ES-I3 (cell line): ENCODE data around the gene CARMIL3.

Experiments used
- H3K36me3 ChIP-seq: 2 replicates; pipeline ENCODE4 v1.6.1; 2013; ENCODE audit warnings: mild to moderate bottlenecking, low read length, control low read depth, moderate library complexity; ENCODE audit not compliant: insufficient read depth
- H3K4me1 ChIP-seq: 2 replicates; pipeline ENCODE4 v1.6.1; 2013; ENCODE audit warnings: mild to moderate bottlenecking, control low read depth, low read length; ENCODE audit not compliant: insufficient read depth
- H3K9ac ChIP-seq: 2 replicates; pipeline ENCODE4 v1.6.1; 2013; ENCODE audit warnings: low read depth, mild to moderate bottlenecking, low read length, moderate library complexity
- H3K9me3 ChIP-seq: 2 replicates; pipeline ENCODE4 v1.6.1; 2013; ENCODE audit warnings: mild to moderate bottlenecking, low read length, moderate library complexity; ENCODE audit not compliant: control insufficient read depth, insufficient read depth

CARMIL3 gene

GRCh38 chr14:24113801-24114531, 62.2 kb downstream of the CARMIL3 start:
- Histone ChIP-seq H3K9ac (peak overlapping the region; percentile 81), H3K36me3 (peaks cover 9% of the 10 kb centered on the region), H3K4me1 (0 out of 2 replicates have a peak, but pooled peaks cover 1% of the 10 kb centered on the region), H3K9me3 (no peaks in the 10 kb centered on the region)

- H3K36me3 ChIP-seq, result peaks cover 14% of the 10 kb centered on the region
- H3K9ac ChIP-seq, result peak within 1 kb of the TSS; percentile 81
- H3K9me3 ChIP-seq, result no peaks in the 10 kb centered on the region
- H3K4me1 ChIP-seq, result no peaks in the 10 kb centered on the region
Observed at GRCh38 chr14:24114532-24115421, 63.0 kb downstream of the CARMIL3 start, which contains the start of the genes DCAF11 and NRL. Gene DCAF11 (plus strand): TSS chr14:24114777. CDS start chr14:24115595, 818 bp downstream. Gene NRL (minus strand): TSS chr14:24114949. CDS start chr14:24082848, 32,101 bp downstream.

GRCh38 chr14:24115422-24116127, 63.8 kb downstream of the CARMIL3 start:
- Histone ChIP-seq H3K4me1 (no peaks in the 10 kb centered on the region), H3K36me3 (peaks cover 14% of the 10 kb centered on the region), H3K9ac (peak overlapping the region; percentile 81), H3K9me3 (no peaks in the 10 kb centered on the region)

GRCh38 chr14:24116128-24116814, 64.5 kb downstream of the CARMIL3 start:
- Histone ChIP-seq H3K36me3 (peaks cover 14% of the 10 kb centered on the region), H3K9me3 (no peaks in the 10 kb centered on the region), H3K4me1 (no peaks in the 10 kb centered on the region), H3K9ac (peak overlapping the region; percentile 81; the same call in 1 of the 2 replicates)

- H3K36me3 ChIP-seq, result peaks cover 14% of the 10 kb centered on the region
- H3K4me1 ChIP-seq, result no peaks in the 10 kb centered on the region
- no peak overlapping the region for H3K9ac ChIP-seq
- no peaks in the 10 kb centered on the region for H3K9me3 ChIP-seq
Observed at GRCh38 chr14:24117179-24117578, 65.4 kb downstream of the CARMIL3 start.
